Measurements from ENCODE around the gene BCL2.

Gene BCL2

GRCh38 chr18:63154350-63155152, 165.0 kb downstream of the BCL2 start:
- DNase-seq (ENCODE audit: low read depth, low spot score) = no peak
- TF ChIP-seq CTCF (IDR thresholded peaks at IDR 0.05; ENCODE audit: insufficient read depth, low read length, missing control alignments) = no peak
- CTCF ChIA-PET = interaction anchor here (0.7 to 1.7 kb wide), 6 partner anchors 10 to 166 kb away, joined by 3 to 5 read pairs (median 3); no protein-coding TSS in a partner anchor
- H3K4me3 ChIP-seq (ENCODE audit: low read depth, low read length) = no peak overlapping the region
- POLR2A ChIA-PET = no interaction called here

GRCh38 chr18:63152791-63153190, 166.8 kb downstream of the BCL2 start:
- POLR2A ChIA-PET = no interaction called here
- H3K4me3 ChIP-seq (ENCODE audit: low read depth, low read length) = no peak overlapping the region
- TF ChIP-seq CTCF (IDR thresholded peaks at IDR 0.05; ENCODE audit: insufficient read depth, low read length, missing control alignments) = no peak
- DNase-seq (ENCODE audit: low read depth, low spot score) = no peak
- CTCF ChIA-PET = interaction anchor here (1.5 kb wide), 1 partner anchor 23 kb away, joined by 4 read pairs; no protein-coding TSS in a partner anchor

- DNase-seq (ENCODE audit: low read depth, low spot score) = no peak
- no peak overlapping the region for H3K4me3 ChIP-seq (ENCODE audit: low read depth, low read length)
- ChIA-PET POLR2A (no interaction called here), CTCF (interaction anchor here (1.5 to 1.7 kb wide), 2 partner anchors 20 to 23 kb away, joined by 4 to 8 read pairs; no protein-coding TSS in a partner anchor)
- TF ChIP-seq CTCF (IDR thresholded peaks at IDR 0.05; ENCODE audit: insufficient read depth, low read length, missing control alignments) = no peak
Measured at GRCh38 chr18:63152096-63152495, 167.5 kb downstream of the BCL2 start.

GRCh38 chr18:63151539-63151938, 168.0 kb downstream of the BCL2 start:
- H3K4me3 ChIP-seq (ENCODE audit: low read depth, low read length) = no peak overlapping the region
- no peak for DNase-seq (ENCODE audit: low read depth, low spot score)
- ChIA-PET POLR2A (no interaction called here), CTCF (interaction anchor here (1.4 to 1.7 kb wide), 3 partner anchors 20 to 171 kb away, joined by 4 to 8 read pairs (median 5); no protein-coding TSS in a partner anchor)
- no peak for TF ChIP-seq CTCF (IDR thresholded peaks at IDR 0.05; ENCODE audit: insufficient read depth, low read length, missing control alignments)

GRCh38 chr18:63150942-63151421, 168.6 kb downstream of the BCL2 start:
- no peak overlapping the region for H3K4me3 ChIP-seq (ENCODE audit: low read depth, low read length)
- no peak for TF ChIP-seq CTCF (IDR thresholded peaks at IDR 0.05; ENCODE audit: insufficient read depth, low read length, missing control alignments)
- no peak for DNase-seq (ENCODE audit: low read depth, low spot score)
- ChIA-PET CTCF (interaction anchor here (1.4 to 1.7 kb wide), 2 partner anchors 19 to 172 kb away, joined by 5 to 8 read pairs; no protein-coding TSS in a partner anchor), POLR2A (no interaction called here)

GRCh38 chr18:63150326-63150725, 169.2 kb downstream of the BCL2 start:
- no peak for TF ChIP-seq CTCF (IDR thresholded peaks at IDR 0.05; ENCODE audit: insufficient read depth, low read length, missing control alignments)
- CTCF ChIA-PET = interaction anchor here (1.4 to 1.7 kb wide), 2 partner anchors 18 to 172 kb away, joined by 5 to 8 read pairs; no protein-coding TSS in a partner anchor
- no peak overlapping the region for H3K4me3 ChIP-seq (ENCODE audit: low read depth, low read length)
- DNase-seq (ENCODE audit: low read depth, low spot score) = no peak
- POLR2A ChIA-PET = no interaction called here

Measured in AG04449 (cell line).